Right atrium auricular region (tissue), 2 donors: Measurements from ENCODE around the gene CPOX. TPM values are rescaled to one million over a fixed set of nuclear protein-coding genes. Genes with fewer than 3 reads are reported as not detected.

Source experiments
- DNase-seq: peaks from one replicate; pipeline ENCODE4 v3.0.0-alpha.2; 2019; ENCODE audit warnings: low spot score
- H3K27ac ChIP-seq, 2 donors: fragments of 200-600 bp; sonication (generic); 1 replicate in 1 of 2; 2 replicates in 1 of 2; pipeline ENCODE4 v1.5.1; 2016 to 2019
- H3K27me3 ChIP-seq, 2 donors: fragments of 200-600 bp; sonication (generic); one replicate each; pipeline versions ENCODE4 v1.5.1 to v1.6.0; 2017 to 2019
- H3K36me3 ChIP-seq: fragments of 200-600 bp; sonication (generic); one replicate; pipeline ENCODE4 v1.5.1; 2016
- H3K4me1 ChIP-seq, 2 donors: fragments of 200-600 bp; sonication (generic); one replicate each; pipeline versions ENCODE4 v1.5.1 to v1.6.0; 2017 to 2019
- H3K4me3 ChIP-seq, 2 donors: fragments of 200-600 bp; sonication (generic); 1 replicate in 1 of 2; 2 replicates in 1 of 2; pipeline ENCODE4 v1.5.1; 2017 to 2019; ENCODE audit warnings: mild to moderate bottlenecking in 1 of 2, moderate library complexity in 1 of 2
- H3K9me3 ChIP-seq, 2 donors: fragments of 200-600 bp; sonication (generic); one replicate each; pipeline ENCODE4 v1.5.1; 2019
- CTCF ChIP-seq, 2 donors: fragments of 200-600 bp; sonication (generic); IDR thresholded peaks; one replicate each; pipeline ENCODE4 v1.5.1; 2019; ENCODE audit warnings: antibody characterized with exemption in 2 of 2
- total RNA-seq, 2 donors: library from RNA; depleted of rRNA; stranded (reverse); fragments of >200 nt; gene quantifications; one replicate each; pipeline ENCODE4 v1.1.0, GENCODE V29; 2016

The CPOX gene
- total RNA-seq, 2 donors from 2014 or later, result 7.8 to 9.1 TPM

DNA sequence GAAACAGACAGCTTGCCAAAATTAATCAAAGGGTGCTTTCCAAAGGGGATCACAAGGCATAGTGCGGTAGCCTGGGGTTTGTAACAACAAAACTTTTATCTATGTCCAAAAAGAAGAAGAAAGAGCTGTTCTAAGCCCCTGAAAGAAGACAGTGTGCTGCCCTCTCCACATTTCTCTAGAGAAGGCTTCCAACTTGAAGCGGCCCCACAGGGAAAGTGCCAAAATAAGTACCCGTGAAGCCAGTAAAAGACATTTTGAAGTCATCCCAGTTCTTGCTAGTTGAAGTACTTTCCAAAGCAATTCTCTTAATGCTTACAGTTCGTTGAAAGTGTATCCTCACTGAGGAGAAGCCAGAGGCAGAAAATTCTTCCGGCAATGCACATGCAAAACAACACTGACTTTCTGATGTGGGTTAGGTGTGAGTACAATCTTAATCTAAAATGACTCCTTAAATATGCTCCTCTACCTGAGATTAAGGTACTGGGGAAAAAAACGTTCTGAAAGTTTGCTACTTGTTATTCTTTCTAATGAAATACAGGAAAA lies 40.3 kb downstream of the CPOX start:
- Histone ChIP-seq H3K4me3 (no peak overlapping the region), H3K9me3 (no peaks in the 10 kb centered on the region), H3K27me3 (no peaks in the 10 kb centered on the region), H3K4me1 (no peaks in the 10 kb centered on the region), H3K27ac (no peak overlapping the region), H3K36me3 (no peaks in the 10 kb centered on the region)
- TF ChIP-seq CTCF (IDR thresholded peaks at IDR 0.05), result no peak
- DNase-seq, result no peak

DNA sequence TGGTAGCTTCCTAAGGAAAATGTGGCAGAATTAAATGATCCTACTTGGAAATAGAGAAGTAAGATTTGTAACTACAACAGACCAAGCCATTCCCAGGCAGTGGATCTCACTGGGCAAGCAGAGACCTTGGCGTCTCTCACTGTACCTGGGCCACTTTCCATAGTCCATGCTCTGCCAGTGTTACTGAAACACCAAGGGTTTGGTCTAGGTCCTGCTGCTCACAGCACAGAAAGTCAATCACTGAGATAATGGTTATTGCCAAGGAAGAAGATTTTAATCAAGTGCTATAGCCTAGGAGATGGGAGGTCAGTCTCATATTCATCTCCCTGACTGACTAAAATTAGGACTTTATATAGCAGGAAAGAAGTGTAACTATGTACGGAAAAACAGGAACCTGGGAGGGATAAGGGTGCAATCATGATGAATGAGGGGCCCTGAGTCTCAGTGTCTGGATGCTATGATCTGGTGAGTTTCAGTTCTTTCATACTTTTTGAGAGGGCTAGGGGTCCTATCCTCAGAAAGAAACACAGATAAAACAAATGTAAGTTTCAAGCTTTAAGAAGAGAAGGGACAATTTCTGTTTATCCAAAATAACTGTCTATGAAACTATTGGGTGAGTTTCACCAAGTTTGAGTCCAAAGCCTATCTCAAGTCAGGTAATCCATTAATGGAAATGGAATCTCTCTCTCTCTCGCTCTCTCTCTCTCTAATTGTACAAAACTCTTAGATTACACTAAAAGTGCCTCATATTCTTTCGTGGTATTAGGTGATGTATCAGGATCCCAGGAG lies 41.0 kb downstream of the CPOX start:
- Histone ChIP-seq H3K4me1 (no peaks in the 10 kb centered on the region), H3K27ac (no peak overlapping the region), H3K4me3 (no peak overlapping the region), H3K9me3 (no peaks in the 10 kb centered on the region), H3K27me3 (no peaks in the 10 kb centered on the region), H3K36me3 (no peaks in the 10 kb centered on the region)
- no peak for TF ChIP-seq CTCF (IDR thresholded peaks at IDR 0.05)
- no peak for DNase-seq

GRCh38 chr3:98551754-98552153 lies 41.7 kb downstream of the CPOX start:
- Histone ChIP-seq H3K27ac (no peak overlapping the region), H3K4me1 (no peaks in the 10 kb centered on the region), H3K27me3 (no peaks in the 10 kb centered on the region), H3K9me3 (no peaks in the 10 kb centered on the region), H3K4me3 (no peak overlapping the region), H3K36me3 (no peaks in the 10 kb centered on the region)
- TF ChIP-seq CTCF (IDR thresholded peaks at IDR 0.05), result no peak
- no peak for DNase-seq

DNA sequence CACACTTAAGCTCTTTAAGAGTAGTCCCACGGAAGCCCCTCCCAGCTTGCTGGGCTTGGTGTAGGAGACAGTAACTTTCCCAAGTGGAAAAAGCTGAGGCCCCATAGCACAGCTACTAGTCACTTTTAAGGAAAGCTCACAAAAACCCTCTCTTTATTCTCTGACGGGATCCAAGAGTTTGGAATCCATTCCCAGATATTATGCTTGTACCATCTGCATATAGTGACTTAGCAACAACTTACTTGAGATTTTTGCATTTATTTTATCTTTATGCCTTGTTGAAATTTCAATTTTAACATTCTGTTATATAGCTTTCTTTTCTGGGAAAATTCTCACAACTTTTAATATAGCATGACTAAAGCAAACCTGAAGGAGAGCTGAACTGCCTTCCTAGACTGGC lies 42.2 kb downstream of the CPOX start:
- Histone ChIP-seq H3K27ac (no peak overlapping the region), H3K4me3 (no peak overlapping the region), H3K9me3 (no peaks in the 10 kb centered on the region), H3K4me1 (no peaks in the 10 kb centered on the region), H3K36me3 (no peaks in the 10 kb centered on the region), H3K27me3 (no peaks in the 10 kb centered on the region)
- no peak for TF ChIP-seq CTCF (IDR thresholded peaks at IDR 0.05)
- DNase-seq, result no peak

DNA sequence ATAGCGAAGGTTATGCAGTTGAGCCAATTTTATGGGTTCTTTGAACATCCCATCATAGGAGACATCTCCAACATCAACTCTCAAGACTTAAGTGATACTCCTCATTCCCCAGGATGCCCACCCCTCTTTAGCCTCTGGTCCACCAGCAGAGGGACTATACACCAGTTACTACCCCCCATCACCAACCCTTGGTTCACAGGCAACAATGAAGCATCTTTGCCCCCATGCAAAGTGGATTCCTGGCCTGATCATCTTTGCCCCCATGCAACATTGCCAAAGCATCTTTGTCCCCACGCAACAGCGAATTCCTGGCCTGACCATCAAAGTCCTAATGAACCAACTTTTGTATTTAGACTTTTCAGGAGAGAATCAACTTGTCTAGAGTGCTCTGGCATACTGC lies 42.6 kb downstream of the CPOX start:
- Histone ChIP-seq H3K4me1 (no peaks in the 10 kb centered on the region), H3K4me3 (no peak overlapping the region), H3K9me3 (no peaks in the 10 kb centered on the region), H3K27ac (no peak overlapping the region), H3K36me3 (no peaks in the 10 kb centered on the region), H3K27me3 (no peaks in the 10 kb centered on the region)
- DNase-seq, result no peak
- no peak for TF ChIP-seq CTCF (IDR thresholded peaks at IDR 0.05)

DNA sequence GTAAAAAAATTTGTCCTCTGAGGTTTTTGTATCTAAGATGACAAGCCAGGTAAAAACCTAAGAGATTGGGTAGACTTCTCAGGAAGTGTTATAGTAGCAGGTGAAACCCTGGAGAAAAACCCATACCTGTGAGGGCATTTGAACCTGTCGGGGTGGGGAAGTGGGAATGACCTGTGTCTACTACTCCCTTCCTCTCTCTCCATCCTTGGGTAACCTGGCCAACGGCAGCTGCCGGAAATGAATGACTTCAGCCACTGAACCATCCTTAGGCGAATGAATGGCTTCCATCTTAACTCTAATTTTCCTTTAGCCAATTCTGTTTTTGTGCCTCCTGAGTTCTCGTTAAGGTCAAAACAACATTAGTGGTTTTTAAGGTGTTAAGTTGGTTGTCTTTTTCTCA lies 44.9 kb downstream of the CPOX start:
- no peak overlapping the region for H3K4me3 ChIP-seq
- H3K27ac ChIP-seq, result no peak overlapping the region
- no peaks in the 10 kb centered on the region for H3K36me3 ChIP-seq
- TF ChIP-seq CTCF (IDR thresholded peaks at IDR 0.05), result no peak
- no peaks in the 10 kb centered on the region for H3K27me3 ChIP-seq
- no peaks in the 10 kb centered on the region for H3K4me1 ChIP-seq
- no peaks in the 10 kb centered on the region for H3K9me3 ChIP-seq
- DNase-seq, result no peak
